H1 (cell line): Measurements from ENCODE around the gene NUDC. TPM values are rescaled to one million over a fixed set of nuclear protein-coding genes. Genes with fewer than 3 reads are reported as not detected.

Experiments used
- CTCF ChIA-PET: fragments of 300-600 bp; sonication (Branson Sonifier 250); formaldehyde crosslinking; loops from one replicate; lab custom pipeline; 2021; ENCODE audit not compliant: partially characterized antibody; lab: Charles Lee
- POLR2A ChIA-PET: fragments of 300-600 bp; sonication (Branson Sonifier 250); formaldehyde crosslinking; loops from one replicate; lab custom pipeline; 2021; ENCODE audit warnings: inconsistent platforms; ENCODE audit not compliant: partially characterized antibody; lab: Charles Lee
- DNase-seq, 2 experiments: peaks; one replicate each; pipeline versions ENCODE4 v3.0.0 to v3.0.0-alpha.2; 2010 to 2022; ENCODE audit warnings: low spot score in 2 of 2, low read depth in 1 of 2, mixed read lengths in 1 of 2
- FAIRE-seq: peaks from 2 replicates; lab custom pipeline; 2011; peaks lifted over from hg19 to GRCh38; lab: Jason Lieb, UNC
- H2AFZ ChIP-seq: 2 replicates; pipeline ENCODE4 v1.8.1; 2012; ENCODE audit warnings: low read length, inconsistent platforms
- H2AK5ac ChIP-seq: 2 replicates; pipeline ENCODE4 v1.6.1; 2013; ENCODE audit warnings: low read depth, low read length
- H2BK120ac ChIP-seq: replicated peaks from 2 replicates; pipeline ENCODE3; 2013; ENCODE audit warnings: low read depth, low read length, inconsistent platforms
- H2BK12ac ChIP-seq: 2 replicates; pipeline ENCODE4 v1.6.1; 2013; ENCODE audit warnings: low read depth, low read length
- H2BK15ac ChIP-seq: 2 replicates; pipeline ENCODE4 v1.6.1; 2013; ENCODE audit warnings: low read length
- H2BK20ac ChIP-seq: 2 replicates; pipeline ENCODE4 v1.6.1; 2013; ENCODE audit warnings: low read length
- H2BK5ac ChIP-seq: 2 replicates; pipeline ENCODE4 v1.6.1; 2013; ENCODE audit warnings: low read depth, low read length
- H3K14ac ChIP-seq: 2 replicates; pipeline ENCODE4 v1.6.1; 2013; ENCODE audit warnings: inconsistent platforms; ENCODE audit not compliant: insufficient read length
- H3K18ac ChIP-seq: 2 replicates; pipeline ENCODE4 v1.6.1; 2013; ENCODE audit warnings: low read length; ENCODE audit errors: extremely low read depth
- H3K23ac ChIP-seq: 2 replicates; pipeline ENCODE4 v1.6.1; 2013; ENCODE audit warnings: inconsistent platforms; ENCODE audit not compliant: insufficient read length
- H3K23me2 ChIP-seq: 2 replicates; pipeline ENCODE4 v1.6.1; 2013; ENCODE audit warnings: low read depth, low read length
- H3K27ac ChIP-seq: 2 replicates; pipeline ENCODE4 v1.6.1; 2011; ENCODE audit warnings: low read depth, low read length, inconsistent platforms
- H3K27me3 ChIP-seq, 4 experiments: replicated peaks in 1 of 4; 1 replicate in 1 of 4; 2 replicates in 3 of 4; pipeline versions ENCODE4 v1.6.1 to v1.8.1; 2011 to 2013; ENCODE audit warnings: low read length in 3 of 4, mild to moderate bottlenecking in 3 of 4, inconsistent platforms in 2 of 4, mixed read lengths in 2 of 4, moderate library complexity in 1 of 4; ENCODE audit not compliant: control insufficient read depth in 3 of 4, insufficient read depth in 3 of 4; ENCODE audit errors: extremely low read depth in 1 of 4
- H3K36me3 ChIP-seq, 4 experiments: 2 replicates each; pipeline versions ENCODE4 v1.6.1 to v1.8.1; 2011 to 2013; ENCODE audit warnings: mild to moderate bottlenecking in 4 of 4, low read length in 3 of 4, moderate library complexity in 2 of 4, control low read depth in 1 of 4, inconsistent platforms in 1 of 4; ENCODE audit not compliant: insufficient read depth in 4 of 4, control insufficient read depth in 2 of 4
- H3K4ac ChIP-seq: replicated peaks from 2 replicates; pipeline ENCODE3; 2013; ENCODE audit warnings: low read length, low read depth, mixed read lengths, inconsistent platforms; ENCODE audit not compliant: insufficient read length
- H3K4me1 ChIP-seq, 4 experiments: replicated peaks in 1 of 4; 1 replicate in 1 of 4; 2 replicates in 3 of 4; pipeline versions ENCODE4 v1.6.1 to v1.8.1; 2011 to 2013; ENCODE audit warnings: low read length in 3 of 4, inconsistent platforms in 2 of 4, mixed read lengths in 1 of 4; ENCODE audit not compliant: insufficient read depth in 4 of 4, control insufficient read depth in 3 of 4
- H3K4me2 ChIP-seq, 2 experiments: 2 replicates each; pipeline versions ENCODE4 v1.6.1 to v1.8.1; 2011 to 2013; ENCODE audit warnings: low read depth in 2 of 2, low read length in 2 of 2, control low read depth in 1 of 2, inconsistent platforms in 1 of 2, mild to moderate bottlenecking in 1 of 2; ENCODE audit not compliant: insufficient read depth in 1 of 2
- H3K4me3 ChIP-seq, 4 experiments: fragments of 200-600, 300-600 bp in 1 of 4; sonication (generic), shearing (Covaris generic), sonication (Bioruptor Twin) in 1 of 4; 2 replicates each; pipeline versions ENCODE4 v1.5.1 to v1.8.1; 2011 to 2016; ENCODE audit warnings: low read length in 4 of 4, low read depth in 3 of 4, control low read depth in 2 of 4, inconsistent platforms in 2 of 4, mild to moderate bottlenecking in 2 of 4, mixed read lengths in 1 of 4, moderate library complexity in 1 of 4; ENCODE audit not compliant: insufficient read depth in 2 of 4; ENCODE audit errors: extremely low read depth in 1 of 4
- H3K56ac ChIP-seq: replicated peaks from 2 replicates; pipeline ENCODE3; 2013; ENCODE audit warnings: low read depth, mild to moderate bottlenecking, mixed read lengths, low read length, inconsistent platforms; ENCODE audit not compliant: insufficient read length
- H3K79me1 ChIP-seq: 2 replicates; pipeline ENCODE4 v1.6.1; 2013; ENCODE audit warnings: low read depth, low read length, control low read depth
- H3K79me2 ChIP-seq, 2 experiments: 2 replicates each; pipeline versions ENCODE4 v1.6.1 to v1.8.1; 2012 to 2013; ENCODE audit warnings: low read length in 2 of 2, mild to moderate bottlenecking in 2 of 2, inconsistent platforms in 1 of 2; ENCODE audit not compliant: insufficient read depth in 2 of 2, control insufficient read depth in 1 of 2
- H3K9ac ChIP-seq, 4 experiments: replicated peaks in 1 of 4; 1 replicate in 1 of 4; 2 replicates in 3 of 4; pipeline versions ENCODE4 v1.6.1 to v1.8.1; 2011 to 2013; ENCODE audit warnings: low read depth in 3 of 4, low read length in 3 of 4, control low read depth in 2 of 4, mild to moderate bottlenecking in 2 of 4, moderate library complexity in 2 of 4, inconsistent platforms in 1 of 4; ENCODE audit errors: extremely low read depth in 1 of 4
- H3K9me3 ChIP-seq, 2 experiments: 2 replicates each; pipeline versions ENCODE4 v1.6.1 to v1.8.1; 2012 to 2013; ENCODE audit warnings: mild to moderate bottlenecking in 2 of 2, moderate library complexity in 2 of 2, control low read depth in 1 of 2, inconsistent platforms in 1 of 2, low read depth in 1 of 2, low read length in 1 of 2, mixed read lengths in 1 of 2; ENCODE audit not compliant: insufficient read depth in 2 of 2
- H4K20me1 ChIP-seq, 2 experiments: replicated peaks in 1 of 2; 2 replicates each; pipeline versions ENCODE3 to v1.8.1; 2011 to 2013; ENCODE audit warnings: inconsistent platforms in 2 of 2, low read length in 2 of 2, mild to moderate bottlenecking in 1 of 2; ENCODE audit not compliant: insufficient read depth in 2 of 2, control insufficient read depth in 1 of 2
- H4K5ac ChIP-seq: 2 replicates; pipeline ENCODE4 v1.6.1; 2013; ENCODE audit warnings: low read length, low read depth, mixed read lengths, inconsistent platforms; ENCODE audit not compliant: insufficient read length
- H4K8ac ChIP-seq: 2 replicates; pipeline ENCODE4 v1.8.0; 2013; ENCODE audit warnings: mild to moderate bottlenecking, moderate library complexity, low read length, inconsistent platforms; ENCODE audit not compliant: insufficient read depth; ENCODE audit errors: extremely low read depth
- H4K91ac ChIP-seq: replicated peaks from 2 replicates; pipeline ENCODE3; 2013; ENCODE audit warnings: low read length, mixed read lengths, inconsistent platforms; ENCODE audit not compliant: insufficient read length
- JUND ChIP-seq: IDR thresholded peaks from 2 replicates; pipeline ENCODE4 v1.6.1; 2011; ENCODE audit warnings: mild to moderate bottlenecking, improper control_type of control experiment, low read length
- WGBS, 2 experiments: shearing (Covaris generic) in 1 of 2; methylation state at CpG; one replicate each; pipeline versions ENCODE4 v1.1.6 to v1.1.7; 2013 to 2015; ENCODE audit warnings: low lambda C conversion rate in 2 of 2, mixed read lengths in 2 of 2, inconsistent platforms in 1 of 2, low coverage in 1 of 2, missing lambda C conversion rate in 1 of 2; ENCODE audit not compliant: insufficient replicate concordance in 2 of 2, insufficient coverage in 1 of 2, insufficient read length in 1 of 2; ENCODE audit errors: extremely low coverage in 1 of 2, missing lambda C conversion rate in 1 of 2; 5-methylcytosine and 5-hydroxymethylcytosine counted together
- polyA plus RNA-seq, 7 experiments: library from polyadenylated mRNA; depleted of rRNA in 3 of 7; stranded (reverse) in 5 of 7; unstranded in 2 of 7; fragments of >200 nt in 5 of 7; fragments of 200-250 nt in 2 of 7; gene quantifications; 1 replicate in 5 of 7; 2 replicates in 1 of 7; 4 replicates in 1 of 7; pipeline versions ENCODE4 v1.2.1 to v1.2.3, GENCODE V29; 2011 to 2013; ENCODE audit warnings: missing spikeins in 2 of 7, mixed read lengths in 2 of 7
- total RNA-seq: library from RNA; stranded (reverse); fragmentation: NEBNext Ultra II Directional; extraction: Animal tissue kit (Norgen Biotek cat#: 25700); gene quantifications from 2 replicates; pipeline ENCODE4 v1.2.1, GENCODE V29; 2021

NUDC gene
- total and polyA plus RNA-seq, 2 of the 8 experiments (the other 6 are each of a cell fraction or from before 2014, with no cell fraction given) = 43.2 to 131 TPM

DNA sequence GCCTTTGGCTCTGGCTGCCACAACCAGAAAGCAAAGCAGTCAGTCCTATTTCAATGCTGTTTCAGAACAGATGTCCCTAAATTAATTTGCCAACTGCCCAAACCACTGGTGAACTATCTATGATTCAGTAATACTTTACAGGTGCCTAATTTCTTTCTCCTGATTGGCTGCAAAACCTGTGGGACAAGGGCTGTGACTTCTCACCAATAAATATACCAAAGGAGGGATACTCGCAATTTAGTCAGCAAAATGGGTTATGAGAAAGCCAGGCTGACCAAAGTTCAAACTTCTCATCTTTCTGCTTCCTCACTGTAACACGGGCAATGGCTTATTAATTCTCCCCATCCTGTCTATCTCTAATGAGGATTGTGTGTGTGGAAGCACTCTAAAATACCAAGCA lies 44.2 kb upstream of the NUDC start:
- H3K9ac ChIP-seq = no peak overlapping the region
- POLR2A ChIA-PET = interaction anchor here (0.7 to 1.4 kb wide), 4 partner anchors 8 to 19 kb away, joined by 3 to 4 read pairs (median 3); partner anchors contain the start of gene GPN2

More for the DNA sequence above, 44.2 kb upstream of the NUDC start:
- no peaks in the 10 kb centered on the region for H3K27me3 ChIP-seq
- no peak overlapping the region for H2BK12ac ChIP-seq
- no peak overlapping the region for H2BK120ac ChIP-seq
- H4K20me1 ChIP-seq = no peaks in the 10 kb centered on the region
- H4K91ac ChIP-seq = no peak overlapping the region
- no peak overlapping the region for H2BK5ac ChIP-seq
- WGBS, 2 experiments = 88% methylated on average over 2 of the region's 2 CpGs; no CpG with 5 or more reads in 1 of the 2 experiments
- H3K18ac ChIP-seq = no peak overlapping the region
- no peak overlapping the region for H3K56ac ChIP-seq
- H3K4me1 ChIP-seq = peaks cover 0 to 2% (median 0%) of the 10 kb centered on the region in 4 experiments; a peak in 1 of 7 replicates
- no peak overlapping the region for H3K27ac ChIP-seq
- H2AFZ ChIP-seq = no peak overlapping the region
- no peak overlapping the region for H2AK5ac ChIP-seq
- H4K8ac ChIP-seq = no peak overlapping the region
- no peak for TF ChIP-seq JUND
- FAIRE-seq = no peak
- no peak overlapping the region for H2BK15ac ChIP-seq
- no peaks in the 10 kb centered on the region for H3K79me2 ChIP-seq
- H3K23me2 ChIP-seq = no peaks in the 10 kb centered on the region
- no peak overlapping the region for H2BK20ac ChIP-seq
- H3K4me2 ChIP-seq = no peak overlapping the region
- H3K4ac ChIP-seq = no peak overlapping the region
- H3K14ac ChIP-seq = no peak overlapping the region
- DNase-seq = no peak
- H4K5ac ChIP-seq = no peak overlapping the region
- no peaks in the 10 kb centered on the region for H3K79me1 ChIP-seq
- H3K9me3 ChIP-seq = no peaks in the 10 kb centered on the region
- H3K23ac ChIP-seq = no peak overlapping the region
- H3K36me3 ChIP-seq = peaks cover 7 to 26% (median 14%) of the 10 kb centered on the region in 4 experiments; a peak in 6 of 8 replicates
- CTCF ChIA-PET = interaction anchor here (0.6 to 31.7 kb wide), 11 partner anchors 9 to 88 kb away, joined by 3 to 547 read pairs (median 4); partner anchors contain the start of genes GPN2 and SFN
- H3K4me3 ChIP-seq = no peak overlapping the region
